Measurements from ENCODE around the gene SIK3. TPM values are rescaled to one million over a fixed set of nuclear protein-coding genes. Genes with fewer than 3 reads are reported as not detected.
"Not testable (repeated sequence)": the region's sequence is repeated elsewhere in the genome, so short reads cannot be mapped to it uniquely, and the experiment has no call there.

Gene SIK3
- total RNA-seq, 1 experiment from 2014 or later: 14.5 TPM

DNA sequence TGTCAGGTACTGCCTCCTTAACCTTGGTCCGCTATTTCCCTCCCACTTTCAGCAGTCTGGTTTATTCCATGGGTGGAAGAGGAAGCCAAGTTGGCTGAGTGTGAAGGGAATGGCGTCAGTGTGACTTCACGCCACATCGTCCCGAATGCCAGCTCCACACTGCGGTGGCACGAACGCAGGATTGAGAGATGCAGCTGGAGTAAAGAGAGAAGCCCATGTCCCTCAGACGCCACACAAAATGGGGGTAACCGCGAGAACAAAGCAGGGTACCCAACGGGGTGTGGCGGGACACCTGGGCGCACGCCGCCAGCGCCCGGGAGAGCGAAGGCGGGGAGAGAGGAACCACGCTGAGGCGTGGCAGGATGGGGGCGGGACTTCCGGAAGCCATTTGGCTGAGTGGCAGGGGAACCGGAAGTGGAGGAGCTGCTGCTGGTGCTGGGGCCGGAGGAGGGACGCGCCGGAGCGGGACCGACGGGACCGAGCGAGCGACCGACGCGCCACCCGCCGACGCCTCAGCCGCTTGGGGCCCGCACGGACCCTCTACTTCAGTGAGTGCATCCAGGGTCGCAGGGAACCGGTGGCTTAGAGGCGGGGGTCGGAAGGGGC is 45.7 kb upstream of the SIK3 start, which contains the start of gene PAFAH1B2:
Gene PAFAH1B2 (plus strand): TSS at position 417 of the 606 bp plus-strand sequence. CDS start 8,161 bp downstream, outside the sequence.
- intact Hi-C loops (cut with micrococcal nuclease): loop anchor here (5.0 kb wide), 1 partner anchor 33 kb away; the partner anchor contains the start of gene SIDT2
- H3F3A ChIP-seq (ENCODE audit: low read length, unreplicated experiment): no peaks in the 10 kb centered on the region
- peak within 1 kb of the TSS; percentile 81 for H3K4me3 ChIP-seq (ENCODE audit: low read length)
- H3K27ac ChIP-seq (ENCODE audit: low read length): peak within 1 kb of the TSS; percentile 76
- peak within 1 kb of the TSS; percentile 87 for H3K9ac ChIP-seq (ENCODE audit: low read length)
- CTCF ChIA-PET: interaction anchor here (1.0 kb wide), 1 partner anchor 35 kb away, joined by 3 read pairs; the partner anchor contains the start of gene SIDT2
- peak; percentile 98 for DNase-seq
- POLR2A ChIA-PET (ENCODE audit: unreplicated experiment): interaction anchor here (0.6 kb wide), 5 partner anchors 19 to 222 kb away, joined by 3 to 18 read pairs (median 3); partner anchors contain the start of gene SIDT2
- peak within 1 kb of the TSS; percentile 98 for H3K4me2 ChIP-seq (ENCODE audit: low read length)
- no TSS peak for BruUV-seq (replicated peaks)
- H3K27me3 ChIP-seq (ENCODE audit: low read length): no peaks in the 10 kb centered on the region
- peaks cover 34% of the 10 kb centered on the region for H4K20me1 ChIP-seq (ENCODE audit: low read length)
- TF ChIP-seq EZH2 (IDR thresholded peaks at IDR 0.05; ENCODE audit: low read length, unreplicated experiment): no peak
- TF ChIP-seq, protein P1, sequence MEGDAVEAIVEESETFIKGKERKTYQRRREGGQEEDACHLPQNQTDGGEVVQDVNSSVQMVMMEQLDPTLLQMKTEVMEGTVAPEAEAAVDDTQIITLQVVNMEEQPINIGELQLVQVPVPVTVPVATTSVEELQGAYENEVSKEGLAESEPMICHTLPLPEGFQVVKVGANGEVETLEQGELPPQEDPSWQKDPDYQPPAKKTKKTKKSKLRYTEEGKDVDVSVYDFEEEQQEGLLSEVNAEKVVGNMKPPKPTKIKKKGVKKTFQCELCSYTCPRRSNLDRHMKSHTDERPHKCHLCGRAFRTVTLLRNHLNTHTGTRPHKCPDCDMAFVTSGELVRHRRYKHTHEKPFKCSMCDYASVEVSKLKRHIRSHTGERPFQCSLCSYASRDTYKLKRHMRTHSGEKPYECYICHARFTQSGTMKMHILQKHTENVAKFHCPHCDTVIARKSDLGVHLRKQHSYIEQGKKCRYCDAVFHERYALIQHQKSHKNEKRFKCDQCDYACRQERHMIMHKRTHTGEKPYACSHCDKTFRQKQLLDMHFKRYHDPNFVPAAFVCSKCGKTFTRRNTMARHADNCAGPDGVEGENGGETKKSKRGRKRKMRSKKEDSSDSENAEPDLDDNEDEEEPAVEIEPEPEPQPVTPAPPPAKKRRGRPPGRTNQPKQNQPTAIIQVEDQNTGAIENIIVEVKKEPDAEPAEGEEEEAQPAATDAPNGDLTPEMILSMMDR (conservative IDR thresholded peaks at IDR 0.05; ENCODE audit: low read depth, low read length): no peak
- no peak for TF ChIP-seq EZH2phosphoT487 (IDR thresholded peaks at IDR 0.05; ENCODE audit: borderline replicate concordance, low read length)
- no peaks in the 10 kb centered on the region for H3K9me3 ChIP-seq (ENCODE audit: low read length)
- H3K9me2 ChIP-seq (replicated peaks; ENCODE audit: low read length): no peaks in the 10 kb centered on the region
- ATAC-seq: peak; percentile 91
- H3K79me2 ChIP-seq (ENCODE audit: low read length): peaks cover 48% of the 10 kb centered on the region
- H3K4me1 ChIP-seq (ENCODE audit: insufficient read depth, low read length): peaks cover 13% of the 10 kb centered on the region; the same call in 1 of the 2 replicates
- H2AFZ ChIP-seq (ENCODE audit: low read length): peak within 1 kb of the TSS; percentile 93
- H3K36me3 ChIP-seq (ENCODE audit: low read depth, low read length): peaks cover 17% of the 10 kb centered on the region

DNA sequence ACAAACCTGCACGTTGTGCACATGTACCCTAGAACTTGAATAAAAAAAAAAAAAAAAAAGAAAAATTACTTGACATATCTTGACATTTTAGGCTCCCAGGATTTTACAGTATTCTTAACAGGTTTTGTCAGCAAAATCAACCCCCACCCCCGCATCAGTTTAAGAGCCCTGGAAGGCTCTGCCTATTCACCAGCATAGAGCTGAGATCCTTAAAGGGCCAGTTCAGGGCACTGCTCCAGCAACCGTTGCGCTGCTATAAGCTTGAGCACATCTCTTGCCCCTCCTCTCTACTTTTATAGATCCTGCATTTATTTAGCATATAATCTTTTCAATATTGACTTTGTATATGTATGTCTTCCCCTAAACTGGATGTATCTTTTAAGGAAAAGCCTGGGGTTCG is 45.2 kb upstream of the SIK3 start:
- no TSS peak for BruUV-seq (replicated peaks)
- peak overlapping the region; percentile 98 for H3K4me2 ChIP-seq (ENCODE audit: low read length)
- CTCF ChIA-PET: no interaction called here
- peak overlapping the region; percentile 81 for H3K4me3 ChIP-seq (ENCODE audit: low read length)
- peaks cover 15% of the 10 kb centered on the region; the same call in 1 of the 2 replicates for H3K36me3 ChIP-seq (ENCODE audit: low read depth, low read length)
- intact Hi-C loops (cut with micrococcal nuclease): loop anchor here (5.0 kb wide), 1 partner anchor 34 kb away; the partner anchor contains the start of gene SIDT2
- POLR2A ChIA-PET (ENCODE audit: unreplicated experiment): no interaction called here
- peak overlapping the region; percentile 93 for H2AFZ ChIP-seq (ENCODE audit: low read length)
- H3K79me2 ChIP-seq (ENCODE audit: low read length): peaks cover 42% of the 10 kb centered on the region
- H3K27me3 ChIP-seq (ENCODE audit: low read length): no peaks in the 10 kb centered on the region
- H3K27ac ChIP-seq (ENCODE audit: low read length): peak overlapping the region; percentile 76
- no peaks in the 10 kb centered on the region for H3K9me2 ChIP-seq (replicated peaks; ENCODE audit: low read length)
- peak overlapping the region; percentile 87 for H3K9ac ChIP-seq (ENCODE audit: low read length)
- peaks cover 32% of the 10 kb centered on the region for H4K20me1 ChIP-seq (ENCODE audit: low read length)
- peak; percentile 57 for ATAC-seq
- H3K4me1 ChIP-seq (ENCODE audit: insufficient read depth, low read length): peaks cover 13% of the 10 kb centered on the region; the same call in 1 of the 2 replicates
- H3F3A ChIP-seq (ENCODE audit: low read length, unreplicated experiment): no peaks in the 10 kb centered on the region
- no peak for TF ChIP-seq EZH2phosphoT487 (IDR thresholded peaks at IDR 0.05; ENCODE audit: borderline replicate concordance, low read length)
- TF ChIP-seq, protein P1 (conservative IDR thresholded peaks at IDR 0.05; ENCODE audit: low read depth, low read length): no peak
- peak; percentile 68 for DNase-seq
- H3K9me3 ChIP-seq (ENCODE audit: low read length): no peaks in the 10 kb centered on the region

DNA sequence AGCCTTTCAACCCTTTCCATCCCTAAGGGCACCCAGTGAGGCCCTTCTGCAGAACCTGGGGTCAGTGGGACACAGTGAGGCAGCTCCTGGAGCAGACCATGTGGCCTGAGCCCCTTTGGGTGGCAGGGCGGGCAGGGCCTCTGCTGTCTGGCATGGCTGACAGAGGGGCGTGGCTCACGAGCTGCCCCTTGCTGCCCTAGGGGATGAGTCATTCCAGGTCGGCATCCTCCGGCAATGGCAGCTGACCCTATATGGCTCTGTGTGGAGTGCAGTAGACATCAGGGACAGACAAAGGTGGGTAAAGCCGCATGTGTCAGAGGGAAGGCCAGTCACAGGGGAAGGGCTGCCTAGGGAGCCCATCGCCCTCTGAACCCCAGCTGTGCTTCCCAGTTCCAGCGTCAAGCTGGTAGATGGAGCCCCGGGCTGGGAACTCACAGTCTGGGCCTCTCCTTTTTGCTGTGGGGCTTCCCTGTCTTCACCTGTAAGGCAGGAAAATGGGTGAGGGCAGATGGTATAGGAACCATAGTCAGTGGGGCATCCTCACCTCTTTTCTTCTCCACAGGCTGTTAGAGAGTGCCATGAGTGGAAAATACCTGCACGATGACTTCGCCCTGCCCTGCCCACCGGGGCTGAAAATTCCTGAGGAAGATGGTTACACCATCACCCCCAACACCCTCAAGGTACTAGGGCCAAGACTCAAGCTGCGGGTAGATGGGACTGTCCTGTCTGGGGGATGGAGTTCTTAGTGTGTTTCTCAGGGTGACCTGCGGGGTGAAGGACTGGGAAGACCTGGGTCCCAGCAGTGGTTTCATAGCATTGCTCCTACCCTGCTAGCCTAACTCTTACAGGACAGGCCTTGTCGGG is 39.2 kb upstream of the SIK3 start:
- H3K27me3 ChIP-seq (ENCODE audit: low read length); H3K9me3 ChIP-seq (ENCODE audit: low read length); H3K4me1 ChIP-seq (ENCODE audit: insufficient read depth, low read length); H3K36me3 ChIP-seq (ENCODE audit: low read depth, low read length); H3K4me2 ChIP-seq (ENCODE audit: low read length); H3K9me2 ChIP-seq (replicated peaks; ENCODE audit: low read length); H3K79me2 ChIP-seq (ENCODE audit: low read length); H3K27ac ChIP-seq (ENCODE audit: low read length); H3K4me3 ChIP-seq (ENCODE audit: low read length); H4K20me1 ChIP-seq (ENCODE audit: low read length); H3F3A ChIP-seq (ENCODE audit: low read length, unreplicated experiment); CTCF ChIA-PET; BruUV-seq (replicated peaks); H2AFZ ChIP-seq (ENCODE audit: low read length); DNase-seq; intact Hi-C loops (cut with micrococcal nuclease); H3K9ac ChIP-seq (ENCODE audit: low read length); POLR2A ChIA-PET (ENCODE audit: unreplicated experiment): not testable (repeated sequence)
- ATAC-seq: peak; percentile 60

DNA sequence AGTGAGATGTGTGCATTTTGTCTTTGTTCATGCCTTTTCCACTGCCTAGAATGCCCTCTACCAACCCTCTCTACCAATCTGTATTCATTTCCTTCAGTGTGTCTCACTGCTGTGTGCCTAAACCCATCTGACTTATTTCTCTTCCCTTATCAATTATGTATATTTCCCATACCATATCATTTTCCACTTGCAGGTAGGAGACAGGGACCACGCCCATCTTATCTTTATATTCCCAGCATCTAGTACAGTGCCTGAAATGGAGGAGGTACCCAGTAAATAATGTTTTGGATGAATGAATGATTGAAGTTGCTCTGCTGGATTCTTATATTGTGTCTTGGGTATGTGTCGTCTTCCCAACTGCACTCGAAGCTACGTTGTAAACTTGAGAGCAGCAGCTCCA is 36.8 kb upstream of the SIK3 start:
- H3K79me2 ChIP-seq (ENCODE audit: low read length); H3K36me3 ChIP-seq (ENCODE audit: low read depth, low read length); CTCF ChIA-PET; ATAC-seq; H4K20me1 ChIP-seq (ENCODE audit: low read length); H3K9me3 ChIP-seq (ENCODE audit: low read length); POLR2A ChIA-PET (ENCODE audit: unreplicated experiment); H3K4me2 ChIP-seq (ENCODE audit: low read length); H2AFZ ChIP-seq (ENCODE audit: low read length); H3K27ac ChIP-seq (ENCODE audit: low read length); H3F3A ChIP-seq (ENCODE audit: low read length, unreplicated experiment); H3K4me3 ChIP-seq (ENCODE audit: low read length); H3K4me1 ChIP-seq (ENCODE audit: insufficient read depth, low read length); H3K9me2 ChIP-seq (replicated peaks; ENCODE audit: low read length); H3K27me3 ChIP-seq (ENCODE audit: low read length); H3K9ac ChIP-seq (ENCODE audit: low read length); DNase-seq; BruUV-seq (replicated peaks): not testable (repeated sequence)
- intact Hi-C loops (cut with micrococcal nuclease): loop anchor here (5.0 kb wide), 1 partner anchor 72 kb away; no protein-coding TSS in a partner anchor
